K562 (cell line): Measurements from ENCODE around the gene TMEM187. TPM values are rescaled to one million over a fixed set of nuclear protein-coding genes. Genes with fewer than 3 reads are reported as not detected.

Experiments used
- BACH1 ChIP-seq: fragments of 200-800 bp; sonication (Bioruptor generic); IDR thresholded peaks from 2 replicates; pipeline ENCODE4 v1.6.1; 2016; ENCODE audit warnings: missing genetic modification characterization, missing compliant biosample characterization
- CBX8 ChIP-seq: fragments of 200-600 bp; sonication (generic); IDR thresholded peaks from 2 replicates; pipeline ENCODE4 v1.6.1; 2012; ENCODE audit warnings: borderline replicate concordance, mixed run types, low read depth, mild to moderate bottlenecking, moderate library complexity, mixed read lengths, low read length, control low read depth, inconsistent platforms; ENCODE audit not compliant: poor library complexity, severe bottlenecking; ENCODE audit errors: extremely low read depth
- CREB1 ChIP-seq, 2 experiments: sonication (generic) in 1 of 2; formaldehyde crosslinking in 1 of 2; IDR thresholded peaks; 2 replicates each; pipeline versions ENCODE4 v1.6.1 to v1.8.0; 2012 to 2022; ENCODE audit warnings: inconsistent platforms in 1 of 2, mild to moderate bottlenecking in 1 of 2, missing genetic modification reagents in 1 of 2, moderate library complexity in 1 of 2
- EZH2 ChIP-seq: IDR thresholded peaks from 2 replicates; pipeline ENCODE4 v1.6.1; 2012; ENCODE audit warnings: low read depth, mild to moderate bottlenecking, inconsistent platforms, low read length, borderline replicate concordance
- GATAD2B ChIP-seq: fragments of 450-650 bp; IDR thresholded peaks from 2 replicates; pipeline ENCODE4 v1.6.1; 2017; ENCODE audit warnings: mild to moderate bottlenecking, borderline replicate concordance
- HCFC1 ChIP-seq: IDR thresholded peaks from 2 replicates; pipeline ENCODE4 v1.6.1; 2012; ENCODE audit warnings: low read depth, low read length, improper control_type of control experiment
- HDAC3 ChIP-seq: fragments of 450-650 bp; IDR thresholded peaks from 2 replicates; pipeline ENCODE4 v1.6.1; 2018; ENCODE audit warnings: borderline replicate concordance, mild to moderate bottlenecking, moderate library complexity; ENCODE audit not compliant: partially characterized antibody
- HSF4 ChIP-seq: fragments of 250-450 bp; sonication (Bioruptor Pico); IDR thresholded peaks from 2 replicates; pipeline ENCODE4 v2.1.2; 2022; ENCODE audit warnings: mild to moderate bottlenecking, moderate library complexity, borderline replicate concordance
- POLR3G ChIP-seq: IDR thresholded peaks from 2 replicates; pipeline ENCODE4 v1.6.1; 2011; ENCODE audit not compliant: insufficient read length, insufficient replicate concordance; ENCODE audit errors: extremely low read depth
- RBFOX2 ChIP-seq: fragments of 200-400 bp; formaldehyde crosslinking; IDR thresholded peaks from 2 replicates; pipeline ENCODE4 v1.6.1; 2017; ENCODE audit warnings: low read depth, mild to moderate bottlenecking, low read length, moderate library complexity
- RBM15 ChIP-seq: fragments of 200-400 bp; formaldehyde crosslinking; IDR thresholded peaks from 2 replicates; pipeline ENCODE4 v1.6.1; 2018; ENCODE audit warnings: mild to moderate bottlenecking, low read length, moderate library complexity; ENCODE audit not compliant: insufficient read depth
- TAF15 ChIP-seq: fragments of 200-400 bp; formaldehyde crosslinking; IDR thresholded peaks from 2 replicates; pipeline ENCODE4 v1.6.1; 2017; ENCODE audit warnings: mild to moderate bottlenecking, low read depth, low read length, moderate library complexity
- TBP ChIP-seq: optimal IDR thresholded peaks from 2 replicates; pipeline ENCODE3; 2011; ENCODE audit warnings: low read depth, low read length, improper control_type of control experiment
- ZBTB40 ChIP-seq, 2 experiments: fragments of 450-650 bp in 1 of 2; sonication (generic) in 1 of 2; formaldehyde crosslinking in 1 of 2; IDR thresholded peaks; 2 replicates each; pipeline versions ENCODE4 v1.7.1 to v1.9.0; 2016 to 2022; ENCODE audit warnings: inconsistent platforms in 1 of 2, mild to moderate bottlenecking in 1 of 2, missing genetic modification reagents in 1 of 2
- ZSCAN29 ChIP-seq: fragments of 450-650 bp; IDR thresholded peaks from 2 replicates; pipeline ENCODE4 v1.6.1; 2017
- polyA plus RNA-seq, 8 experiments: library from polyadenylated mRNA; depleted of rRNA in 4 of 8; stranded (reverse) in 5 of 8; unstranded in 3 of 8; fragments of >200 nt; fragmentation: Nextera tagmentation in 2 of 8; fragmentation: Illumina TruSeq in 1 of 8; extraction: Ambion mirVana in 2 of 8; extraction: Trizol in 1 of 8; gene quantifications; 2 replicates each; pipeline versions ENCODE4 v1.2.1 to v1.2.3, GENCODE V29; 2011 to 2014; ENCODE audit warnings: inconsistent platforms in 1 of 8, missing spikeins in 1 of 8
- total RNA-seq, 7 experiments: library from RNA; depleted of rRNA in 6 of 7; stranded (reverse); fragments of >200 nt in 6 of 7; fragmentation: Illumina TruSeq in 2 of 7; extraction: Trizol in 2 of 7; gene quantifications; 2 replicates each; pipeline versions ENCODE4 v1.2.1 to v1.2.3, GENCODE V29; 2011 to 2021; ENCODE audit warnings: low replicate concordance in 1 of 7

Gene TMEM187
- total and polyA plus RNA-seq, 9 of the 15 experiments (the other 6 are each of a cell fraction or from before 2014, with no cell fraction given): 0.13 to 6.4 (median 1.6) TPM

- TF ChIP-seq CBX8: no peak
- no peak for TF ChIP-seq TAF15
- TF ChIP-seq ZSCAN29: no peak
- TF ChIP-seq TBP: peak; percentile 32
- TF ChIP-seq HCFC1: no peak
- TF ChIP-seq RBM15: no peak
- peak; percentile 78 for TF ChIP-seq CREB1 (IDR thresholded peaks at IDR 0.05)
- peak; percentile 62; the same call in 1 of the 2 replicates for TF ChIP-seq CREB1 (CRISPR knock-in tag; IDR thresholded peaks at IDR 0.05)
- no peak for TF ChIP-seq BACH1 (tag)
- TF ChIP-seq HSF4 (CRISPR knock-in tag): no peak
- TF ChIP-seq ZBTB40 (IDR thresholded peaks at IDR 0.05): no peak
- no peak for TF ChIP-seq ZBTB40 (CRISPR knock-in tag; IDR thresholded peaks at IDR 0.05)
- TF ChIP-seq RBFOX2: peak; percentile 83
- TF ChIP-seq HDAC3: no peak
- TF ChIP-seq GATAD2B: peak; percentile 20; the same call in 1 of the 2 replicates
- TF ChIP-seq POLR3G: no peak
- no peak for TF ChIP-seq EZH2
Observed at GRCh38 chrX:153972368-153973126, at the start of gene TMEM187 (continued).
